ENCODE results near the gene KIF2C.
A peak's percentile ranks its signal among the peaks of the same experiment; 100 is the strongest.

KIF2C gene

DNA sequence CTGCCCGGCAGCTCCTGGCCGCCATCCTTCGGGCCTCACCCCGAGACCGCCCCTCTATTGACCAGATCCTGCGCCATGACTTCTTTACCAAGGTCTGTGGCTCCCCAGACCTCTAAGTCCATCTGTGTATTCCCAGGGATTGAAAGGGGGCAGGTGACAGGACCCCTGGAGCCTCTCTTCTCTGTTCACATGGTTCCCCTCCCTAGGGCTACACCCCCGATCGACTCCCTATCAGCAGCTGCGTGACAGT, 63.4 kb downstream of the KIF2C start:
- Histone ChIP-seq H3K36me3 (replicated peaks; ENCODE audit: low read depth, low read length) (peaks cover 60% of the 10 kb centered on the region), H3K9me3 (ENCODE audit: insufficient read depth, low read length) (no peaks in the 10 kb centered on the region), H3K4me3 (ENCODE audit: low read length) (no peak overlapping the region; the same call in 1 of the 2 replicates), H3K4me1 (ENCODE audit: low read length) (peaks cover 59% of the 10 kb centered on the region), H2AFZ (ENCODE audit: low read depth, low read length) (no peak overlapping the region), H3K4me2 (ENCODE audit: low read length) (peak overlapping the region; percentile 97; the same call in 1 of the 2 replicates), H3K27me3 (ENCODE audit: low read depth, low read length) (no peaks in the 10 kb centered on the region), H3K79me2 (ENCODE audit: low read length) (peaks cover 62% of the 10 kb centered on the region), H3K27ac (ENCODE audit: low read length) (peak overlapping the region; percentile 79), H3K9ac (ENCODE audit: low read length) (no peak overlapping the region), H4K20me1 (ENCODE audit: insufficient read depth, low read length) (peaks cover 11% of the 10 kb centered on the region)
- no peak for TF ChIP-seq EZH2phosphoT487 (IDR thresholded peaks at IDR 0.05; ENCODE audit: low read depth)
- TF ChIP-seq, protein P1, sequence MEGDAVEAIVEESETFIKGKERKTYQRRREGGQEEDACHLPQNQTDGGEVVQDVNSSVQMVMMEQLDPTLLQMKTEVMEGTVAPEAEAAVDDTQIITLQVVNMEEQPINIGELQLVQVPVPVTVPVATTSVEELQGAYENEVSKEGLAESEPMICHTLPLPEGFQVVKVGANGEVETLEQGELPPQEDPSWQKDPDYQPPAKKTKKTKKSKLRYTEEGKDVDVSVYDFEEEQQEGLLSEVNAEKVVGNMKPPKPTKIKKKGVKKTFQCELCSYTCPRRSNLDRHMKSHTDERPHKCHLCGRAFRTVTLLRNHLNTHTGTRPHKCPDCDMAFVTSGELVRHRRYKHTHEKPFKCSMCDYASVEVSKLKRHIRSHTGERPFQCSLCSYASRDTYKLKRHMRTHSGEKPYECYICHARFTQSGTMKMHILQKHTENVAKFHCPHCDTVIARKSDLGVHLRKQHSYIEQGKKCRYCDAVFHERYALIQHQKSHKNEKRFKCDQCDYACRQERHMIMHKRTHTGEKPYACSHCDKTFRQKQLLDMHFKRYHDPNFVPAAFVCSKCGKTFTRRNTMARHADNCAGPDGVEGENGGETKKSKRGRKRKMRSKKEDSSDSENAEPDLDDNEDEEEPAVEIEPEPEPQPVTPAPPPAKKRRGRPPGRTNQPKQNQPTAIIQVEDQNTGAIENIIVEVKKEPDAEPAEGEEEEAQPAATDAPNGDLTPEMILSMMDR (IDR thresholded peaks at IDR 0.05; ENCODE audit: low read depth, low read length): no peak

DNA sequence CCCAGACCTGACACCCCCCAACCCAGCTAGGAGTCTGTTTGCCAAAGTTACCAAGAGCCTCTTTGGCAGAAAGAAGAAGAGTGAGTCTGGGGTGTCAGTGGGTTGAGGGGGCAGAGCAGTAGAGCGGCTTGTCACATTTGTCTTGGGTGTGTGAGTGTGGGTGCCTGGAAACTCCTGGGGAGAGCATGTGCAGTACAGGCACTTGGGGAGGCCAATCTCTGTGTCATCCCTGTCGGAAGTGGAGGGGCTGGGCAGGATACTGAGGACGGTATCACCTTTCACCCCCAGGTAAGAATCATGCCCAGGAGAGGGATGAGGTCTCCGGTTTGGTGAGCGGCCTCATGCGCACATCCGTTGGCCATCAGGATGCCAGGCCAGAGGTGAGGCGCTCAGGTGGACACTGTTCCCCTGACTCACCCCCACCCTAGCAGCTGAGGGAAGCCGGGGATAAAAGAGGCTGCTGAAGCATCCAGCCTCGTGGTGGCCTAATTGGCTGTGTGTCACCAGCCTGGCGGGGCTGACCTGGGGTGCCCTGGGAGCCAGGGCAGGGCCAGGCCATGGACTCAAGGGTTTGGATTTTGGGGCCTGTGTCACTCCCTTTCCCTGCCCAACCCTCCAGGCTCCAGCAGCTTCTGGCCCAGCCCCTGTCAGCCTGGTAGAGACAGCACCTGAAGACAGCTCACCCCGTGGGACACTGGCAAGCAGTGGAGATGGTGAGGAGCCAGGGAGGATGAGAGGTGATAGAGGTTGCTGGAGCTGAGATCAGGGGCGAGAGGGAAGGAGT, 63.9 kb downstream of the KIF2C start:
- no peak overlapping the region for H3K4me3 ChIP-seq (ENCODE audit: low read length)
- peaks cover 64% of the 10 kb centered on the region for H3K4me1 ChIP-seq (ENCODE audit: low read length)
- H2AFZ ChIP-seq (ENCODE audit: low read depth, low read length): no peak overlapping the region
- H3K79me2 ChIP-seq (ENCODE audit: low read length): peaks cover 64% of the 10 kb centered on the region
- H3K9ac ChIP-seq (ENCODE audit: low read length): no peak overlapping the region
- peaks cover 61% of the 10 kb centered on the region for H3K36me3 ChIP-seq (replicated peaks; ENCODE audit: low read depth, low read length)
- H3K27me3 ChIP-seq (ENCODE audit: low read depth, low read length): no peaks in the 10 kb centered on the region
- peak overlapping the region; percentile 79; the same call in 1 of the 2 replicates for H3K27ac ChIP-seq (ENCODE audit: low read length)
- H4K20me1 ChIP-seq (ENCODE audit: insufficient read depth, low read length): peaks cover 11% of the 10 kb centered on the region
- no peaks in the 10 kb centered on the region for H3K9me3 ChIP-seq (ENCODE audit: insufficient read depth, low read length)
- peak overlapping the region; percentile 97; the same call in 1 of the 2 replicates for H3K4me2 ChIP-seq (ENCODE audit: low read length)
- TF ChIP-seq, protein P1 (IDR thresholded peaks at IDR 0.05; ENCODE audit: low read depth, low read length): no peak
- no peak for TF ChIP-seq EZH2phosphoT487 (IDR thresholded peaks at IDR 0.05; ENCODE audit: low read depth)

DNA sequence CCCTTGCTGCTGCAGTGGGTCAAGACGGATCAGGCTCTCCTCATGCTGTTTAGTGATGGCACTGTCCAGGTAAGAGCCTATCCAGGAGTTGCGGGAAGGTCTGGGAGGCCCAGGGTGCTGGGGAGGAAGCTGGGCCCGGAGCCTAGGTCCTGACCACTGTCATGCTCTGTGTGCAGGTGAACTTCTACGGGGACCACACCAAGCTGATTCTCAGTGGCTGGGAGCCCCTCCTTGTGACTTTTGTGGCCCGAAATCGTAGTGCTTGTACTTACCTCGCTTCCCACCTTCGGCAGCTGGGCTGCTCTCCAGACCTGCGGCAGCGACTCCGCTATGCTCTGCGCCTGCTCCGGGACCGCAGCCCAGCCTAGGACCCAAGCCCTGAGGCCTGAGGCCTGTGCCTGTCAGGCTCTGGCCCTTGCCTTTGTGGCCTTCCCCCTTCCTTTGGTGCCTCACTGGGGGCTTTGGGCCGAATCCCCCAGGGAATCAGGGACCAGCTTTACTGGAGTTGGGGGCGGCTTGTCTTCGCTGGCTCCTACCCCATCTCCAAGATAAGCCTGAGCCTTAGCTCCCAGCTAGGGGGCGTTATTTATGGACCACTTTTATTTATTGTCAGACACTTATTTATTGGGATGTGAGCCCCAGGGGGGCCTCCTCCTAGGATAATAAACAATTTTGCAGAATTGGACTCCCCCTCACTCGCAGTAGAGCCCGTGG, 65.8 kb downstream of the KIF2C start:
- no peaks in the 10 kb centered on the region for H3K9me3 ChIP-seq (ENCODE audit: insufficient read depth, low read length)
- H3K4me3 ChIP-seq (ENCODE audit: low read length): no peak overlapping the region
- H3K4me2 ChIP-seq (ENCODE audit: low read length): no peak overlapping the region
- H3K4me1 ChIP-seq (ENCODE audit: low read length): peaks cover 80% of the 10 kb centered on the region
- peaks cover 62% of the 10 kb centered on the region for H3K79me2 ChIP-seq (ENCODE audit: low read length)
- H3K27me3 ChIP-seq (ENCODE audit: low read depth, low read length): no peaks in the 10 kb centered on the region
- no peak for TF ChIP-seq EZH2phosphoT487 (IDR thresholded peaks at IDR 0.05; ENCODE audit: low read depth)
- TF ChIP-seq, protein P1 (IDR thresholded peaks at IDR 0.05; ENCODE audit: low read depth, low read length): peak; percentile 20
- H4K20me1 ChIP-seq (ENCODE audit: insufficient read depth, low read length): peaks cover 11% of the 10 kb centered on the region
- no peak overlapping the region for H3K9ac ChIP-seq (ENCODE audit: low read length)
- H3K27ac ChIP-seq (ENCODE audit: low read length): peak overlapping the region; percentile 11; the same call in 1 of the 2 replicates
- H3K36me3 ChIP-seq (replicated peaks; ENCODE audit: low read depth, low read length): peaks cover 64% of the 10 kb centered on the region
- no peak overlapping the region for H2AFZ ChIP-seq (ENCODE audit: low read depth, low read length)

DNA sequence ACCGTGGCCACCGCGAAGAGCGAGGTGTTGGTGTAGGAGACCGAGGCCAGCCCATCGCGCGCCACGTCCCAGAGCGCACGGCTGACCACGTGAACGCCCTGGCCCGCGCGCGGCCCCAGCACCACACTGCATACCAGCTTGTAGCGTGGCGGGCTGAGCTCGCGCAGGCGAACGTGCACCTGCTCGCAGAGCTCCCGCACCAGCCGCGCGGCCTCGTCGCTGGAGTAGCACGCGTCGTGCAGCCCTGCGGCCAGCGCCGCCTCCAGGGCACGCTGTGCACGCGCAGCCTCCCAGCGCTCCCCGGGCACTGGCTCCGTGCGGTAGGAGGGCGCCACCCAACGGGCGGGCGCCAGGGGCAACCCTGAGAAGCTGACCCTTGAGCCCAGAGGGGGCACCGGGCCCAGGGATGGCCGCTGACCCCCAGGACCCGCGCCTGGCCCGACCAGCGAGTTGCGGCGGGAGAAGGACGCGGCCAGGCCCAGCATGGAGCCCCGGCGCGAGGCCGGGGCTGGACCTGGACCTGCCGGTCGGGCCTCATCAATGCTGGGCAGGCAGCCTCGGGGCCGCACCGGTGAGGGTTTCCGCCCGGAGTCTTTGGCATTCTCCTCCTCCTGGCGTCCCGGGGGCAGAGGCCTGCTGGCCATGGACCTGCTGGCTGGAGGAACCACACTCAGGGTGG, 66.5 kb downstream of the KIF2C start:
- Histone ChIP-seq H4K20me1 (ENCODE audit: insufficient read depth, low read length) (peaks cover 11% of the 10 kb centered on the region), H3K4me1 (ENCODE audit: low read length) (peaks cover 87% of the 10 kb centered on the region), H3K27me3 (ENCODE audit: low read depth, low read length) (no peaks in the 10 kb centered on the region), H3K9me3 (ENCODE audit: insufficient read depth, low read length) (no peaks in the 10 kb centered on the region), H2AFZ (ENCODE audit: low read depth, low read length) (no peak overlapping the region), H3K4me3 (ENCODE audit: low read length) (no peak overlapping the region), H3K9ac (ENCODE audit: low read length) (peak overlapping the region; percentile 94; the same call in 1 of the 2 replicates), H3K79me2 (ENCODE audit: low read length) (peaks cover 62% of the 10 kb centered on the region), H3K36me3 (replicated peaks; ENCODE audit: low read depth, low read length) (peaks cover 62% of the 10 kb centered on the region), H3K4me2 (ENCODE audit: low read length) (peak overlapping the region; percentile 78), H3K27ac (ENCODE audit: low read length) (peak overlapping the region; percentile 100)
- no peak for TF ChIP-seq EZH2phosphoT487 (IDR thresholded peaks at IDR 0.05; ENCODE audit: low read depth)
- TF ChIP-seq, protein P1 (IDR thresholded peaks at IDR 0.05; ENCODE audit: low read depth, low read length): no peak

Measured in OCI-LY3 (cell line).